OCI-LY1 (cell line): ENCODE results near the gene RAPGEF5.

Experiments
- H2AFZ ChIP-seq: fragments of 200-600 bp; sonication (generic), shearing (Covaris generic); 2 replicates; pipeline ENCODE4 v1.6.0; 2014; ENCODE audit warnings: antibody characterized with exemption, mild to moderate bottlenecking, low read length
- H3F3A ChIP-seq: fragments of 200-600 bp; sonication (generic), shearing (Covaris generic); 2 replicates; pipeline ENCODE4 v1.6.0; 2014; ENCODE audit warnings: mild to moderate bottlenecking, antibody characterized with exemption, low read length, moderate library complexity; ENCODE audit not compliant: insufficient read depth
- H3K27ac ChIP-seq: fragments of 200-600 bp; sonication (generic); 2 replicates; pipeline ENCODE4 v1.5.1; 2014; ENCODE audit warnings: low read length, mixed run types, mild to moderate bottlenecking, low read depth; ENCODE audit not compliant: poor library complexity, severe bottlenecking
- H3K27me3 ChIP-seq: fragments of 200-600 bp; sonication (generic); 2 replicates; pipeline ENCODE4 v1.6.0; 2014; ENCODE audit warnings: antibody characterized with exemption, mild to moderate bottlenecking, low read length, moderate library complexity; ENCODE audit not compliant: insufficient read depth
- H3K36me3 ChIP-seq: fragments of 200-600 bp; sonication (generic); 2 replicates; pipeline ENCODE4 v1.6.1; 2014; ENCODE audit warnings: mild to moderate bottlenecking, antibody characterized with exemption, low read length, moderate library complexity, mixed read lengths; ENCODE audit not compliant: insufficient read depth
- H3K4me1 ChIP-seq: fragments of 200-600 bp; sonication (generic); 2 replicates; pipeline ENCODE4 v1.5.1; 2014; ENCODE audit warnings: mild to moderate bottlenecking, low read length, moderate library complexity; ENCODE audit not compliant: insufficient read depth, severe bottlenecking
- H3K4me2 ChIP-seq: fragments of 200-600 bp; sonication (generic), shearing (Covaris generic); 2 replicates; pipeline ENCODE4 v1.6.1; 2014; ENCODE audit warnings: low read length
- H3K4me3 ChIP-seq: fragments of 200-600 bp; sonication (generic); 2 replicates; pipeline ENCODE4 v1.5.1; 2014; ENCODE audit warnings: low read length, low read depth, mild to moderate bottlenecking, mixed read lengths; ENCODE audit not compliant: poor library complexity, severe bottlenecking
- H3K79me2 ChIP-seq: fragments of 200-600 bp; shearing (Covaris generic); 2 replicates; pipeline ENCODE4 v1.6.1; 2016; ENCODE audit warnings: mixed run types, low read length, mixed read lengths; ENCODE audit not compliant: insufficient read depth
- H3K9ac ChIP-seq: fragments of 200-600 bp; sonication (generic), shearing (Covaris generic); 2 replicates; pipeline ENCODE4 v1.6.1; 2014; ENCODE audit warnings: mild to moderate bottlenecking, low read length, mixed read lengths
- H3K9me2 ChIP-seq: fragments of 200-600 bp; sonication (generic), shearing (Covaris generic); 2 replicates; pipeline ENCODE4 v1.6.1; 2014; ENCODE audit warnings: low read depth, mild to moderate bottlenecking, low read length, mixed read lengths
- H3K9me3 ChIP-seq: fragments of 200-600 bp; shearing (Covaris generic); 2 replicates; pipeline ENCODE4 v1.6.1; 2014; ENCODE audit warnings: low read length, mixed read lengths
- H4K20me1 ChIP-seq: fragments of 200-600 bp; sonication (generic), shearing (Covaris generic); 2 replicates; pipeline ENCODE4 v1.6.0; 2016; ENCODE audit warnings: mild to moderate bottlenecking, low read length; ENCODE audit not compliant: insufficient read depth
- CTCF ChIP-seq: fragments of 200-600 bp; sonication (generic), shearing (Covaris generic); IDR thresholded peaks from 2 replicates; pipeline ENCODE4 v1.5.1; 2017; ENCODE audit warnings: mild to moderate bottlenecking, antibody characterized with exemption, low read length, moderate library complexity, mixed read lengths
- EZH2 ChIP-seq: fragments of 200-600 bp; sonication (generic), shearing (Covaris generic); IDR thresholded peaks from 2 replicates; pipeline ENCODE4 v1.8.0; 2017; ENCODE audit warnings: borderline replicate concordance, mixed run types, mild to moderate bottlenecking, antibody characterized with exemption, low read length, moderate library complexity, mixed read lengths

RAPGEF5 gene

GRCh38 chr7:22385326-22385725 lies 28.4 kb upstream of the RAPGEF5 start:
- Histone ChIP-seq H3K9ac (no peak overlapping the region), H3K4me1 (no peaks in the 10 kb centered on the region), H3K27me3 (no peaks in the 10 kb centered on the region), H2AFZ (no peak overlapping the region), H3K36me3 (no peaks in the 10 kb centered on the region), H3K9me3 (peaks cover 6% of the 10 kb centered on the region; the same call in 1 of the 2 replicates), H3F3A (no peaks in the 10 kb centered on the region), H3K4me3 (no peak overlapping the region), H3K27ac (no peak overlapping the region), H4K20me1 (no peaks in the 10 kb centered on the region), H3K4me2 (no peak overlapping the region), H3K79me2 (no peaks in the 10 kb centered on the region), H3K9me2 (no peaks in the 10 kb centered on the region)
- no peak for TF ChIP-seq EZH2
- no peak for TF ChIP-seq CTCF

- Histone ChIP-seq H3K4me1 (peaks cover 18% of the 10 kb centered on the region), H3K9me2 (no peaks in the 10 kb centered on the region), H3K27ac (no peak overlapping the region), H3K4me2 (no peak overlapping the region), H3K4me3 (no peak overlapping the region), H3F3A (no peaks in the 10 kb centered on the region), H3K9me3 (no peaks in the 10 kb centered on the region), H3K36me3 (no peaks in the 10 kb centered on the region), H4K20me1 (no peaks in the 10 kb centered on the region), H2AFZ (no peak overlapping the region), H3K79me2 (no peaks in the 10 kb centered on the region), H3K27me3 (no peaks in the 10 kb centered on the region), H3K9ac (no peak overlapping the region)
- TF ChIP-seq CTCF (no peak), EZH2 (no peak)
These were observed 23.4 kb upstream of the RAPGEF5 start for GRCh38 chr7:22380333-22380732.

GRCh38 chr7:22378199-22378980 lies 21.4 kb upstream of the RAPGEF5 start:
- TF ChIP-seq EZH2 (no peak), CTCF (no peak)

More at GRCh38 chr7:22378199-22378980, 21.4 kb upstream of the RAPGEF5 start:
- no peaks in the 10 kb centered on the region for H3K36me3 ChIP-seq
- no peaks in the 10 kb centered on the region for H3K9me2 ChIP-seq
- no peaks in the 10 kb centered on the region for H3K9me3 ChIP-seq
- H3K27ac ChIP-seq = no peak overlapping the region
- no peak overlapping the region for H2AFZ ChIP-seq
- H3K27me3 ChIP-seq = no peaks in the 10 kb centered on the region
- H3K9ac ChIP-seq = no peak overlapping the region
- H3K4me2 ChIP-seq = no peak overlapping the region
- no peaks in the 10 kb centered on the region for H3K79me2 ChIP-seq
- no peaks in the 10 kb centered on the region for H4K20me1 ChIP-seq
- no peaks in the 10 kb centered on the region for H3F3A ChIP-seq
- H3K4me1 ChIP-seq = peaks cover 19% of the 10 kb centered on the region
- H3K4me3 ChIP-seq = no peak overlapping the region
